SK-N-SH (cell line): ENCODE results near the gene PALM2AKAP2. TPM values are rescaled to one million over a fixed set of nuclear protein-coding genes. Genes with fewer than 3 reads are reported as not detected.

Experiments used
- CTCF ChIA-PET: fragments of 300-600, 350-600 bp; formaldehyde crosslinking; extraction: SDS; loops from one replicate; lab custom pipeline; 2021; lab: Yijun Ruan, JAX
- POLR2A ChIA-PET: fragments of 350-600 bp; sonication (Branson Sonifier 250); formaldehyde crosslinking; extraction: SDS; loops from one replicate; lab custom pipeline; 2020; ENCODE audit warnings: antibody characterized with exemption, inconsistent platforms; lab: Yijun Ruan, JAX
- DNase-seq: peaks from one replicate; pipeline ENCODE4 v3.0.0; 2012
- H2AFZ ChIP-seq: fragments of 200-600 bp; sonication (generic); 2 replicates; pipeline ENCODE4 v1.8.1; 2016; ENCODE audit warnings: antibody characterized with exemption, mild to moderate bottlenecking, low read depth
- H3F3A ChIP-seq: fragments of 200-600 bp; sonication (generic); replicated peaks from 2 replicates; pipeline ENCODE3; 2016; ENCODE audit warnings: antibody characterized with exemption, mild to moderate bottlenecking; ENCODE audit not compliant: insufficient read depth
- H3K27ac ChIP-seq, 2 experiments: fragments of 200-500 bp in 1 of 2; fragments of 200-600 bp in 1 of 2; sonication (Bioruptor generic) in 1 of 2; sonication (generic), shearing (Covaris generic) in 1 of 2; 2 replicates each; pipeline versions ENCODE4 v1.5.1 to v1.6.1; 2014 to 2016; ENCODE audit warnings: low read depth in 2 of 2, inconsistent platforms in 1 of 2, low read length in 1 of 2, mild to moderate bottlenecking in 1 of 2, mixed read lengths in 1 of 2
- H3K27me3 ChIP-seq: fragments of 200-600 bp; sonication (generic), shearing (Covaris generic); 2 replicates; pipeline ENCODE4 v1.6.1; 2016; ENCODE audit warnings: mixed run types; ENCODE audit not compliant: insufficient read depth
- H3K36me3 ChIP-seq, 2 experiments: fragments of 200-500 bp in 1 of 2; fragments of 200-600 bp in 1 of 2; sonication (Bioruptor generic) in 1 of 2; sonication (generic) in 1 of 2; replicated peaks in 1 of 2; 2 replicates each; pipeline versions ENCODE3 to v1.5.1; 2014 to 2016; ENCODE audit warnings: low read length in 1 of 2, mild to moderate bottlenecking in 1 of 2; ENCODE audit not compliant: insufficient read depth in 2 of 2, control insufficient read depth in 1 of 2
- H3K4me1 ChIP-seq, 2 experiments: fragments of 200-500 bp in 1 of 2; fragments of 200-600 bp in 1 of 2; sonication (Bioruptor generic) in 1 of 2; sonication (generic), shearing (Covaris generic) in 1 of 2; 2 replicates each; pipeline versions ENCODE4 v1.5.1 to v1.6.1; 2014 to 2016; ENCODE audit warnings: low read depth in 1 of 2, low read length in 1 of 2, mixed run types in 1 of 2; ENCODE audit not compliant: insufficient read depth in 2 of 2, control insufficient read depth in 1 of 2
- H3K4me2 ChIP-seq: fragments of 200-600 bp; sonication (generic), shearing (Covaris generic); 2 replicates; pipeline ENCODE4 v1.6.1; 2017; ENCODE audit warnings: mixed run types
- H3K4me3 ChIP-seq, 2 experiments: fragments of 200-500 bp in 1 of 2; fragments of 200-600 bp in 1 of 2; sonication (Bioruptor generic) in 1 of 2; sonication (generic), shearing (Covaris generic) in 1 of 2; 2 replicates each; pipeline versions ENCODE4 v1.5.1 to v1.8.1; 2014 to 2016; ENCODE audit warnings: low read depth in 2 of 2, inconsistent platforms in 1 of 2, low read length in 1 of 2, mild to moderate bottlenecking in 1 of 2, mixed read lengths in 1 of 2, moderate library complexity in 1 of 2
- H3K79me2 ChIP-seq: fragments of 200-600 bp; sonication (generic); 2 replicates; pipeline ENCODE4 v1.8.1; 2017; ENCODE audit warnings: mild to moderate bottlenecking; ENCODE audit not compliant: insufficient read depth
- H3K9ac ChIP-seq: fragments of 200-600 bp; sonication (generic); 2 replicates; pipeline ENCODE4 v1.6.1; 2017; ENCODE audit warnings: mixed run types
- H3K9me2 ChIP-seq: fragments of 200-600 bp; sonication (generic); 2 replicates; pipeline ENCODE4 v1.6.1; 2017; ENCODE audit warnings: mixed run types
- H3K9me3 ChIP-seq: fragments of 200-600 bp; sonication (generic); 2 replicates; pipeline ENCODE4 v1.6.1; 2017; ENCODE audit warnings: mixed run types, mild to moderate bottlenecking, moderate library complexity
- H4K20me1 ChIP-seq: fragments of 200-600 bp; sonication (generic); 2 replicates; pipeline ENCODE4 v1.6.1; 2017; ENCODE audit warnings: mild to moderate bottlenecking, mixed run types; ENCODE audit not compliant: insufficient read depth
- ELF1 ChIP-seq: IDR thresholded peaks from 2 replicates; pipeline ENCODE4 v1.4.0; 2012
- EP300 ChIP-seq, 2 experiments: IDR thresholded peaks; 2 replicates each; pipeline versions ENCODE4 v1.4.0 to v1.6.1; 2012; ENCODE audit warnings: borderline replicate concordance in 1 of 2, low read depth in 1 of 2, low read length in 1 of 2
- EZH2phosphoT487 ChIP-seq: fragments of 200-600 bp; sonication (generic); IDR thresholded peaks from 2 replicates; pipeline ENCODE4 v1.6.1; 2017; ENCODE audit warnings: low read depth, mixed run types, mild to moderate bottlenecking, antibody characterized with exemption, moderate library complexity, borderline replicate concordance
- FOXJ3 ChIP-seq: sonication (generic); formaldehyde crosslinking; IDR thresholded peaks from 2 replicates; pipeline ENCODE4 v1.5.1; 2020; ENCODE audit warnings: mild to moderate bottlenecking, missing genetic modification reagents
- GABPA ChIP-seq: IDR thresholded peaks from 2 replicates; pipeline ENCODE4 v1.4.0; 2012; ENCODE audit warnings: low read depth, mild to moderate bottlenecking
- GATA2 ChIP-seq: sonication (generic); formaldehyde crosslinking; IDR thresholded peaks from 2 replicates; pipeline ENCODE4 v1.5.0; 2020; ENCODE audit warnings: mild to moderate bottlenecking, missing genetic modification reagents
- MAX ChIP-seq: IDR thresholded peaks from 2 replicates; pipeline ENCODE4 v1.4.0; 2012; ENCODE audit warnings: low read depth
- MEF2A ChIP-seq: IDR thresholded peaks from 2 replicates; pipeline ENCODE4 v1.4.0; 2012; ENCODE audit warnings: low read depth, borderline replicate concordance
- MXI1 ChIP-seq: IDR thresholded peaks from 2 replicates; pipeline ENCODE4 v1.6.1; 2012; ENCODE audit warnings: mild to moderate bottlenecking, low read depth, low read length, improper control_type of control experiment
- NRF1 ChIP-seq: IDR thresholded peaks from 2 replicates; pipeline ENCODE4 v1.6.1; 2012; ENCODE audit warnings: low read depth, mild to moderate bottlenecking, low read length
- RFX5 ChIP-seq: IDR thresholded peaks from 2 replicates; pipeline ENCODE4 v1.6.1; 2012; ENCODE audit warnings: mild to moderate bottlenecking, improper control_type of control experiment, low read length
- RXRA ChIP-seq: IDR thresholded peaks from 2 replicates; pipeline ENCODE4 v1.4.0; 2012; ENCODE audit warnings: low read depth, mild to moderate bottlenecking, borderline replicate concordance
- SMC3 ChIP-seq: IDR thresholded peaks from 2 replicates; pipeline ENCODE4 v1.6.1; 2012; ENCODE audit warnings: low read depth, low read length, improper control_type of control experiment
- TAF1 ChIP-seq: IDR thresholded peaks from 2 replicates; pipeline ENCODE4 v1.6.1; 2012; ENCODE audit warnings: low read depth, mild to moderate bottlenecking, low read length, moderate library complexity, borderline replicate concordance
- TCF12 ChIP-seq: IDR thresholded peaks from 2 replicates; pipeline ENCODE4 v1.4.0; 2012
- TEAD4 ChIP-seq: IDR thresholded peaks from 2 replicates; pipeline ENCODE4 v1.4.0; 2012; ENCODE audit warnings: mild to moderate bottlenecking, borderline replicate concordance; ENCODE audit not compliant: insufficient read depth
- USF1 ChIP-seq: IDR thresholded peaks from 2 replicates; pipeline ENCODE4 v1.4.0; 2012; ENCODE audit warnings: low read depth, borderline replicate concordance
- WGBS: methylation state at CpG from one replicate; pipeline ENCODE4 v1.1.6; 2017; ENCODE audit warnings: low lambda C conversion rate; 5-methylcytosine and 5-hydroxymethylcytosine counted together
- polyA plus RNA-seq, 3 experiments: library from polyadenylated mRNA; depleted of rRNA; stranded (reverse); fragments of >200 nt; gene quantifications; 2 replicates each; pipeline ENCODE4 v1.2.3, GENCODE V29; 2012
- TF ChIP-seq, protein P1 (sequence below): fragments of 200-600 bp; sonication (generic); IDR thresholded peaks from 2 replicates; pipeline ENCODE4 v1.6.1; 2017; ENCODE audit warnings: antibody characterized with exemption, mild to moderate bottlenecking, moderate library complexity
- TF ChIP-seq, protein P2 (sequence below): IDR thresholded peaks from 2 replicates; pipeline ENCODE4 v1.4.0; 2012; ENCODE audit warnings: low read depth, borderline replicate concordance
- TF ChIP-seq, protein P3 (sequence below): fragments of 150-350 bp; IDR thresholded peaks from 2 replicates; pipeline ENCODE4 v1.6.1; 2017; ENCODE audit warnings: antibody characterized with exemption, low read length, low read depth, borderline replicate concordance

PALM2AKAP2 gene
- polyA plus RNA-seq, 1 of the 3 experiments (the other 2 are of a cell fraction) = 4.3 TPM

DNA sequence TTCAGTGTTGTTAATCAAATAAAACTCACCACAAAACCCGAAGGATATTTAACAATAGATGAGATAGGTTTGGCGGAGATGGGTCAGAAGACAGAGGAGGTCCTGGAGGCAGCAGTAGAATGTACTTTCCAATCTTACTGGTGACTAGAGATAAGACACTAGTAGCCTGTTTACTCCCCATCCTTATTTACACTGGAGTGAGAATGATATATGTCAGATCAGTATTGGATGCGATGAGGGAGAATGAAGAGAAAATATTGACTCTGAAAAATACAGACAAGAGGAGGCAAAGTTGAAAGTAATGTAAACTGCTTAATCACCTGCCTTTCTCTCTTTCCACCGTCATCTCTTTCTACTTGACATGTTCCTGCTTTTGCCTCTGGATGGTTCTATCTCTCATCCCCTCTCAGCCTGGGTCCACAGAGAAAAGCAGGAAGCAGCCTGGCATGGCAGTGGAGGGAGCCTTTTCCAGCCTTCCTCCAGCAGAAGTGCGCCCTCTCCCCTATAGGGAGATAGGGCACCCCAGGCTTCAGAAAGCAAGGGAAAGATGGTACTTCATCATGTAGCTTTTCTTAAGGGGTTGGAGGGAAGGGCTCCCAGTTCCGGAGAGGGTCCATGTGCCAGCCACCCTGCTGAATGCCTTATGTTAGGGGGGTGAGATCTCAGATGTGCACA is 11.1 kb downstream of the PALM2AKAP2 start:
- Histone ChIP-seq H2AFZ (no peak overlapping the region), H3K9ac (no peak overlapping the region; the same call in 1 of the 2 replicates), H3K4me1 (peaks cover 4 to 38% of the 10 kb centered on the region in 2 experiments), H3K9me3 (no peaks in the 10 kb centered on the region), H4K20me1 (no peaks in the 10 kb centered on the region), H3K9me2 (no peaks in the 10 kb centered on the region), H3K79me2 (peaks cover 88% of the 10 kb centered on the region), H3K27ac (peak overlapping the region; percentile 89 to 100), H3K27me3 (no peaks in the 10 kb centered on the region), H3K4me3 (no peak overlapping the region), H3K36me3 (no peaks in the 10 kb centered on the region), H3F3A (peaks cover 28% of the 10 kb centered on the region), H3K4me2 (peak overlapping the region; percentile 72; the same call in 1 of the 2 replicates)
- no peak for DNase-seq
- POLR2A ChIA-PET = no interaction called here
- WGBS = 59% methylated on average over 6 of the region's 6 CpGs
- CTCF ChIA-PET = no interaction called here
- no peak for TF ChIP-seq USF1
- no peak for TF ChIP-seq TCF12
- no peak for TF ChIP-seq EZH2phosphoT487
- no peak for TF ChIP-seq MEF2A
- TF ChIP-seq FOXJ3 (CRISPR knock-in tag) = no peak
- TF ChIP-seq SMC3 = no peak
- TF ChIP-seq EP300 (IDR thresholded peaks at IDR 0.05; ENCODE audit: borderline replicate concordance in 1 of 2, low read depth in 1 of 2, low read length in 1 of 2) = no peak
- TF ChIP-seq, all 33 proteins: peak for 0

DNA sequence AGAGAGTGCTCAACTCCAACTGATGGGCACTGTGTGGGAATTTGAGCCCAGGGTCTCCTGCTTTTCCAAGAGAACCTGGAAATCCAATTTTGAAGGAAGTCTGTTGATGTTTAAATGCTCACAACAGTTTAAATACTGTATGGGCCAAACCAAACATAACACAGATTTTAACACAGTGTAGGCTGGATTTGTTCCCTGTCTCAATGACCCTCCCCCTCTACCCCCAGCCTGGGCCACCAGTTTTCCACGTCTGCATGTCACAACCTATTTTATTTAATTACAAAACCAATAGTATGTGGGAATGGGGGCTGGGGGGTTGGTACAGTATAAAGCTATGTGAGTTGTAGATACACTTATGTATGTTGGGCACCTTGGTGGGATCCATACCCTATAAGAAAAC is 11.7 kb downstream of the PALM2AKAP2 start:
- Histone ChIP-seq H3F3A (peaks cover 28% of the 10 kb centered on the region), H2AFZ (no peak overlapping the region), H3K4me3 (no peak overlapping the region), H3K9me3 (no peaks in the 10 kb centered on the region), H4K20me1 (no peaks in the 10 kb centered on the region), H3K27me3 (no peaks in the 10 kb centered on the region), H3K79me2 (peaks cover 88% of the 10 kb centered on the region), H3K4me2 (peak overlapping the region; percentile 72; the same call in 1 of the 2 replicates), H3K4me1 (peaks cover 4 to 38% of the 10 kb centered on the region in 2 experiments), H3K36me3 (no peaks in the 10 kb centered on the region), H3K27ac (peak overlapping the region; percentile 89 to 100; a peak in 3 of 4 replicates), H3K9ac (no peak overlapping the region; the same call in 1 of the 2 replicates), H3K9me2 (no peaks in the 10 kb centered on the region)
- ChIA-PET CTCF (no interaction called here), POLR2A (no interaction called here)
- 55% methylated on average over 1 of the region's 1 CpG for WGBS
- no peak for DNase-seq
- TF ChIP-seq GABPA (no peak), RXRA (no peak), MXI1 (no peak), GATA2 (no peak), RFX5 (no peak), USF1 (no peak), NRF1 (no peak), MEF2A (no peak), ELF1 (no peak), TEAD4 (no peak), MAX (no peak), SMC3 (no peak), TAF1 (no peak), EP300 (IDR thresholded peaks at IDR 0.05; ENCODE audit: borderline replicate concordance in 1 of 2, low read depth in 1 of 2, low read length in 1 of 2) (no peak)
- TF ChIP-seq, protein P1, sequence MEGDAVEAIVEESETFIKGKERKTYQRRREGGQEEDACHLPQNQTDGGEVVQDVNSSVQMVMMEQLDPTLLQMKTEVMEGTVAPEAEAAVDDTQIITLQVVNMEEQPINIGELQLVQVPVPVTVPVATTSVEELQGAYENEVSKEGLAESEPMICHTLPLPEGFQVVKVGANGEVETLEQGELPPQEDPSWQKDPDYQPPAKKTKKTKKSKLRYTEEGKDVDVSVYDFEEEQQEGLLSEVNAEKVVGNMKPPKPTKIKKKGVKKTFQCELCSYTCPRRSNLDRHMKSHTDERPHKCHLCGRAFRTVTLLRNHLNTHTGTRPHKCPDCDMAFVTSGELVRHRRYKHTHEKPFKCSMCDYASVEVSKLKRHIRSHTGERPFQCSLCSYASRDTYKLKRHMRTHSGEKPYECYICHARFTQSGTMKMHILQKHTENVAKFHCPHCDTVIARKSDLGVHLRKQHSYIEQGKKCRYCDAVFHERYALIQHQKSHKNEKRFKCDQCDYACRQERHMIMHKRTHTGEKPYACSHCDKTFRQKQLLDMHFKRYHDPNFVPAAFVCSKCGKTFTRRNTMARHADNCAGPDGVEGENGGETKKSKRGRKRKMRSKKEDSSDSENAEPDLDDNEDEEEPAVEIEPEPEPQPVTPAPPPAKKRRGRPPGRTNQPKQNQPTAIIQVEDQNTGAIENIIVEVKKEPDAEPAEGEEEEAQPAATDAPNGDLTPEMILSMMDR = no peak
- TF ChIP-seq, protein P2, sequence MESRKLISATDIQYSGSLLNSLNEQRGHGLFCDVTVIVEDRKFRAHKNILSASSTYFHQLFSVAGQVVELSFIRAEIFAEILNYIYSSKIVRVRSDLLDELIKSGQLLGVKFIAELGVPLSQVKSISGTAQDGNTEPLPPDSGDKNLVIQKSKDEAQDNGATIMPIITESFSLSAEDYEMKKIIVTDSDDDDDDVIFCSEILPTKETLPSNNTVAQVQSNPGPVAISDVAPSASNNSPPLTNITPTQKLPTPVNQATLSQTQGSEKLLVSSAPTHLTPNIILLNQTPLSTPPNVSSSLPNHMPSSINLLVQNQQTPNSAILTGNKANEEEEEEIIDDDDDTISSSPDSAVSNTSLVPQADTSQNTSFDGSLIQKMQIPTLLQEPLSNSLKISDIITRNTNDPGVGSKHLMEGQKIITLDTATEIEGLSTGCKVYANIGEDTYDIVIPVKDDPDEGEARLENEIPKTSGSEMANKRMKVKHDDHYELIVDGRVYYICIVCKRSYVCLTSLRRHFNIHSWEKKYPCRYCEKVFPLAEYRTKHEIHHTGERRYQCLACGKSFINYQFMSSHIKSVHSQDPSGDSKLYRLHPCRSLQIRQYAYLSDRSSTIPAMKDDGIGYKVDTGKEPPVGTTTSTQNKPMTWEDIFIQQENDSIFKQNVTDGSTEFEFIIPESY = no peak
- TF ChIP-seq, protein P3, sequence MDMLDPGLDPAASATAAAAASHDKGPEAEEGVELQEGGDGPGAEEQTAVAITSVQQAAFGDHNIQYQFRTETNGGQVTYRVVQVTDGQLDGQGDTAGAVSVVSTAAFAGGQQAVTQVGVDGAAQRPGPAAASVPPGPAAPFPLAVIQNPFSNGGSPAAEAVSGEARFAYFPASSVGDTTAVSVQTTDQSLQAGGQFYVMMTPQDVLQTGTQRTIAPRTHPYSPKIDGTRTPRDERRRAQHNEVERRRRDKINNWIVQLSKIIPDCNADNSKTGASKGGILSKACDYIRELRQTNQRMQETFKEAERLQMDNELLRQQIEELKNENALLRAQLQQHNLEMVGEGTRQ = no peak
- TF ChIP-seq, all 33 proteins: peak for 0
